Keratinocyte (primary cell): ENCODE measurements around the gene INAVA. TPM values are rescaled to one million over a fixed set of nuclear protein-coding genes. Genes with fewer than 3 reads are reported as not detected.
"Not testable (repeated sequence)": the region's sequence is repeated elsewhere in the genome, so short reads cannot be mapped to it uniquely, and the experiment has no call there.

Experiments used
- DNase-seq: peaks from one replicate; pipeline ENCODE4 v3.0.0-alpha.2; 2011; ENCODE audit warnings: low read depth, missing footprints, low spot score
- FAIRE-seq: peaks from 2 replicates; lab custom pipeline; 2011; peaks lifted over from hg19 to GRCh38; lab: Jason Lieb, UNC
- H2AFZ ChIP-seq: 2 replicates; pipeline ENCODE4 v1.6.0; 2012; ENCODE audit warnings: low read length, control low read depth, inconsistent platforms; ENCODE audit not compliant: control insufficient read depth
- H3K27ac ChIP-seq: 2 replicates; pipeline ENCODE4 v1.5.1; 2011; ENCODE audit warnings: low read length; ENCODE audit not compliant: control insufficient read depth, insufficient read depth
- H3K27me3 ChIP-seq: 3 replicates; pipeline ENCODE4 v1.6.0; 2011; ENCODE audit warnings: low read length; ENCODE audit not compliant: control insufficient read depth, insufficient read depth; ENCODE audit errors: extremely low read depth
- H3K36me3 ChIP-seq, 2 experiments: 2 replicates in 1 of 2; 3 replicates in 1 of 2; pipeline ENCODE4 v1.5.1; 2011; ENCODE audit warnings: low read length in 2 of 2, mild to moderate bottlenecking in 1 of 2; ENCODE audit not compliant: control insufficient read depth in 2 of 2, insufficient read depth in 2 of 2; ENCODE audit errors: extremely low read depth in 1 of 2
- H3K4me1 ChIP-seq: 3 replicates; pipeline ENCODE4 v1.5.1; 2011; ENCODE audit warnings: low read length; ENCODE audit not compliant: control insufficient read depth, insufficient read depth; ENCODE audit errors: extremely low read depth
- H3K4me2 ChIP-seq: 3 replicates; pipeline ENCODE4 v1.6.0; 2011; ENCODE audit warnings: low read depth, low read length; ENCODE audit not compliant: control insufficient read depth, insufficient read depth; ENCODE audit errors: extremely low read depth
- H3K4me3 ChIP-seq, 3 experiments: fragments of 200-600 bp in 1 of 3; sonication (generic) in 1 of 3; 2 replicates in 2 of 3; 3 replicates in 1 of 3; pipeline ENCODE4 v1.5.1; 2011 to 2016; ENCODE audit warnings: low read length in 3 of 3, mild to moderate bottlenecking in 3 of 3, control low read depth in 2 of 3, inconsistent platforms in 1 of 3, low read depth in 1 of 3, mixed read lengths in 1 of 3, mixed run types in 1 of 3, moderate library complexity in 1 of 3; ENCODE audit not compliant: control insufficient read depth in 2 of 3, insufficient read depth in 2 of 3; ENCODE audit errors: extremely low read depth in 1 of 3
- H3K79me2 ChIP-seq: 2 replicates; pipeline ENCODE4 v1.6.0; 2012; ENCODE audit warnings: low read length; ENCODE audit not compliant: control insufficient read depth, insufficient read depth
- H3K9ac ChIP-seq: 3 replicates; pipeline ENCODE4 v1.6.0; 2011; ENCODE audit warnings: low read length; ENCODE audit not compliant: control insufficient read depth, insufficient read depth; ENCODE audit errors: extremely low read depth
- H3K9me1 ChIP-seq: 3 replicates; pipeline ENCODE4 v1.6.0; 2011; ENCODE audit warnings: low read length; ENCODE audit not compliant: control insufficient read depth, insufficient read depth; ENCODE audit errors: extremely low read depth
- H3K9me3 ChIP-seq: 2 replicates; pipeline ENCODE4 v1.5.1; 2012; ENCODE audit warnings: low read depth, low read length; ENCODE audit not compliant: control insufficient read depth
- H4K20me1 ChIP-seq: 3 replicates; pipeline ENCODE4 v1.6.0; 2011; ENCODE audit warnings: low read length; ENCODE audit not compliant: control insufficient read depth, insufficient read depth; ENCODE audit errors: extremely low read depth
- EZH2 ChIP-seq: IDR thresholded peaks from one replicate; pipeline ENCODE4 v1.6.1; 2012; ENCODE audit warnings: inconsistent platforms, mild to moderate bottlenecking, low read length, moderate library complexity
- dilution Hi-C: fragments of 300-500 bp; cut with MboI; formaldehyde crosslinking; loops from one replicate; pipeline ENCODE4 v1.7.0; 2020; ENCODE audit warnings: low sequenced_read_pairs; ENCODE audit not compliant: extremely low pct_ligation_motif_present
- polyA plus RNA-seq, 5 experiments: library from polyadenylated mRNA; depleted of rRNA in 3 of 5; stranded (reverse) in 3 of 5; stranded (forward) in 1 of 5; unstranded in 1 of 5; fragments of >200 nt; gene quantifications; 1 replicate in 1 of 5; 2 replicates in 3 of 5; 3 replicates in 1 of 5; pipeline versions ENCODE4 v1.2.1 to v1.2.3, GENCODE V29; 2011 to 2012; ENCODE audit warnings: missing spikeins in 2 of 5, low read depth in 1 of 5, low replicate concordance in 1 of 5
- TF ChIP-seq, protein P1 (sequence below), 3 experiments: IDR thresholded peaks in 1 of 3; conservative IDR thresholded peaks in 1 of 3; optimal IDR thresholded peaks in 1 of 3; 2 replicates in 2 of 3; 3 replicates in 1 of 3; pipeline versions ENCODE3 to v1.5.1; 2011; ENCODE audit warnings: low read length in 3 of 3, mild to moderate bottlenecking in 3 of 3, moderate library complexity in 2 of 3, control low read depth in 1 of 3, inconsistent platforms in 1 of 3; ENCODE audit not compliant: insufficient read depth in 2 of 3; ENCODE audit errors: extremely low read depth in 1 of 3

The INAVA gene
- polyA plus RNA-seq, 1 donor (not counting 4 experiments of a cell fraction or from before 2014, with no cell fraction given): 12.5 TPM

DNA sequence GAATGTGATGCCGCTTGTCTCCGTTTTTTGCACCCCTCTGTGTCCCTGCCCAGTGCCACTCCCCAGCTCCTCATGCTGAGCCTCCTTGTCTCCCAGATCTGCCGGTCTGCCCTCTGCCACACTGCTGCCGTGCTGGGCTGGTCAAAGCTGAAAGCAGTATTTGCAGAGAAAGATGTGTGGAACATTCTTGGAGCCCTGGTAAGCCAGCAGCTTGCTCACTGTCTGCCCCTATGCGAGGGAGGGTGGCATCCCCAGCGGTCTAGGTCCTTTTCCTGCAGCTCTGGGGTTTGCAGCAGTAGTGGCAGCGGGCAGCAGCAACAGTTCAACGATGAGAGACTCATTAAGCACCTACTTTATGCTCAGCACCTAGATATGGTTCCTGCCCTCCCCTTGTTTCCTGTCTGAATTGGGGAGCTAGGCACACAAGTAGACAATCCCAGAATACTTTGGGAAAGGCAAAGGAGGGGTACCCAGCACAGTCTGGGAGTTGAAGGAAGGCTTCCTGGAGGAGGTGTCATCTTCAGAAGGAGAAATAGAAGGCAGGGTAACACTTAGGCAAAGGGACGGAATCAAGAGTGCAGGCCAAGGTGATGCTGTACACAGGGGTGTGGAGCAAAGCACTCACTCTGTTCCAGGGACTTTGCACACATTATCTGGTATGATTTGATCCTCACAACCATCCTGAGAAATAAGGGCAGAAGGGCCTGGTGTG lies 65.7 kb downstream of the INAVA start:
- Histone ChIP-seq H3K27ac (no peak overlapping the region), H3K9ac (no peak overlapping the region), H3K79me2 (no peaks in the 10 kb centered on the region), H3K4me2 (no peak overlapping the region), H4K20me1 (no peaks in the 10 kb centered on the region), H3K9me3 (no peaks in the 10 kb centered on the region), H3K27me3 (peaks cover 3% of the 10 kb centered on the region), H2AFZ (no peak overlapping the region), H3K4me3 (no peak overlapping the region), H3K9me1 (no peaks in the 10 kb centered on the region), H3K36me3 (no peaks in the 10 kb centered on the region), H3K4me1 (peaks cover 12% of the 10 kb centered on the region)
- no peak for TF ChIP-seq EZH2
- TF ChIP-seq, protein P1, sequence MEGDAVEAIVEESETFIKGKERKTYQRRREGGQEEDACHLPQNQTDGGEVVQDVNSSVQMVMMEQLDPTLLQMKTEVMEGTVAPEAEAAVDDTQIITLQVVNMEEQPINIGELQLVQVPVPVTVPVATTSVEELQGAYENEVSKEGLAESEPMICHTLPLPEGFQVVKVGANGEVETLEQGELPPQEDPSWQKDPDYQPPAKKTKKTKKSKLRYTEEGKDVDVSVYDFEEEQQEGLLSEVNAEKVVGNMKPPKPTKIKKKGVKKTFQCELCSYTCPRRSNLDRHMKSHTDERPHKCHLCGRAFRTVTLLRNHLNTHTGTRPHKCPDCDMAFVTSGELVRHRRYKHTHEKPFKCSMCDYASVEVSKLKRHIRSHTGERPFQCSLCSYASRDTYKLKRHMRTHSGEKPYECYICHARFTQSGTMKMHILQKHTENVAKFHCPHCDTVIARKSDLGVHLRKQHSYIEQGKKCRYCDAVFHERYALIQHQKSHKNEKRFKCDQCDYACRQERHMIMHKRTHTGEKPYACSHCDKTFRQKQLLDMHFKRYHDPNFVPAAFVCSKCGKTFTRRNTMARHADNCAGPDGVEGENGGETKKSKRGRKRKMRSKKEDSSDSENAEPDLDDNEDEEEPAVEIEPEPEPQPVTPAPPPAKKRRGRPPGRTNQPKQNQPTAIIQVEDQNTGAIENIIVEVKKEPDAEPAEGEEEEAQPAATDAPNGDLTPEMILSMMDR (optimal IDR thresholded peaks at IDR 0.05 in 1 of 3, IDR thresholded peaks at IDR 0.05 in 1 of 3, conservative IDR thresholded peaks at IDR 0.05 in 1 of 3; ENCODE audit: extremely low read depth in 1 of 3, insufficient read depth in 2 of 3, low read length in 3 of 3): no peak
- dilution Hi-C loops: no loop called here
- FAIRE-seq (no peak), DNase-seq (no peak)

DNA sequence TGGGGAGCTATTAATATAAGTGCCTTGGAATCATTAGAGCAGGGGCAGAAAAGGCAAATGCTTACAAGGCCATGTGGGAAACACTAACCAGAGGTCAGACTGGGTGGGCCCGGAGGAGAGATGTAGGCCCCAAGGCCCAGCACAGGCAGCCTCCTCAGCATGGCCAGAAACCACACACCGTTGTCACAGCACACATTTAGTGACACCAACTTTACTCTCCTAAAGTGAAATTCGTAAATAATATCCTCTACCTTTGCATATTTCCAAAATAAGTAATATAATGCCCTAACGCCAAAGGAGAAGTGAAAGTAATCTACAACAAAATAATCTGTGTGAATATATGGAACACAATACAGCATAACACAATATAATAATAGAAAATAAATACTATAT lies 66.2 kb downstream of the INAVA start:
- FAIRE-seq (no peak), DNase-seq (no peak)
- TF ChIP-seq, protein P1 (optimal IDR thresholded peaks at IDR 0.05 in 1 of 3, IDR thresholded peaks at IDR 0.05 in 1 of 3, conservative IDR thresholded peaks at IDR 0.05 in 1 of 3; ENCODE audit: extremely low read depth in 1 of 3, insufficient read depth in 2 of 3, low read length in 3 of 3): no peak
- TF ChIP-seq EZH2: no peak
- Histone ChIP-seq H4K20me1 (no peaks in the 10 kb centered on the region), H3K36me3 (no peaks in the 10 kb centered on the region), H3K4me1 (peaks cover 12% of the 10 kb centered on the region), H3K9me3 (no peaks in the 10 kb centered on the region), H3K4me2 (no peak overlapping the region), H3K9me1 (no peaks in the 10 kb centered on the region), H3K79me2 (no peaks in the 10 kb centered on the region), H3K27me3 (peaks cover 3% of the 10 kb centered on the region), H2AFZ (no peak overlapping the region), H3K27ac (no peak overlapping the region), H3K9ac (no peak overlapping the region), H3K4me3 (no peak overlapping the region)
- dilution Hi-C loops: no loop called here

DNA sequence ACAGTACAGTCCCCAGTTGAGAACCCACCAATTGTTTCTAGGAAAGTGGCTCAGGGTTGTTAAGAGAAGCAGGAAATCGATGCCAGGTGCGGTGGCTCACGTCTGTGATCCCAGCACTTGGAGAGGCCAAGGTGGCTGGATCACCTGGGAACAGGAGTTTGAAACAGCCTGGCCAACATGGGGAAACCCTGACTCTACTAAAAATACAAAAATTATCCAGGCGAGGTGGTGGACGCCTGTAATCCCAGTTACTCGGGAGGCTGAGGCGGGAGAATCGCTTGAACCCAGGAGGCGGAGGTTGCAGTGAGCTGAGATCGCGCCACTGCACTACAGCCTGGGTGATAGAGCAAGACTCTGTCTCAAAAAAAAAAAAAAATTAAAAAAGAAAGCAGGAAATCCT lies 67.5 kb downstream of the INAVA start:
- H3K4me2 ChIP-seq, H3K9ac ChIP-seq, FAIRE-seq, H3K4me3 ChIP-seq, H3K79me2 ChIP-seq, H3K27me3 ChIP-seq, DNase-seq, dilution Hi-C loops, H2AFZ ChIP-seq, H3K36me3 ChIP-seq, H3K9me1 ChIP-seq, H4K20me1 ChIP-seq, H3K9me3 ChIP-seq, H3K27ac ChIP-seq: not testable (repeated sequence)
- H3K4me1 ChIP-seq: peaks cover 12% of the 10 kb centered on the region
